ENCODE measurements around the gene CBLC. TPM values are rescaled to one million over a fixed set of nuclear protein-coding genes. Genes with fewer than 3 reads are reported as not detected.

The CBLC gene
- total RNA-seq, 2 donors from 2014 or later, result 18.5 to 23.6 TPM

- ATAC-seq (no peak), DNase-seq (peak in 1 of 4 donors; percentile 30)
- Histone ChIP-seq H3K4me1 (peaks cover 73% of the 10 kb centered on the region), H3K9me3 (no peaks in the 10 kb centered on the region), H3K27ac (peak overlapping the region; percentile 87 to 98 (median 94)), H3K4me3 (no peak overlapping the region), H3K36me3 (replicated peaks in 1 of 2; ENCODE audit: insufficient read depth in 1 of 2, low read depth in 2 of 2) (peaks cover 0 to 8% of the 10 kb centered on the region in 2 donors), H3K27me3 (no peaks in the 10 kb centered on the region)
- TF ChIP-seq, protein P1, sequence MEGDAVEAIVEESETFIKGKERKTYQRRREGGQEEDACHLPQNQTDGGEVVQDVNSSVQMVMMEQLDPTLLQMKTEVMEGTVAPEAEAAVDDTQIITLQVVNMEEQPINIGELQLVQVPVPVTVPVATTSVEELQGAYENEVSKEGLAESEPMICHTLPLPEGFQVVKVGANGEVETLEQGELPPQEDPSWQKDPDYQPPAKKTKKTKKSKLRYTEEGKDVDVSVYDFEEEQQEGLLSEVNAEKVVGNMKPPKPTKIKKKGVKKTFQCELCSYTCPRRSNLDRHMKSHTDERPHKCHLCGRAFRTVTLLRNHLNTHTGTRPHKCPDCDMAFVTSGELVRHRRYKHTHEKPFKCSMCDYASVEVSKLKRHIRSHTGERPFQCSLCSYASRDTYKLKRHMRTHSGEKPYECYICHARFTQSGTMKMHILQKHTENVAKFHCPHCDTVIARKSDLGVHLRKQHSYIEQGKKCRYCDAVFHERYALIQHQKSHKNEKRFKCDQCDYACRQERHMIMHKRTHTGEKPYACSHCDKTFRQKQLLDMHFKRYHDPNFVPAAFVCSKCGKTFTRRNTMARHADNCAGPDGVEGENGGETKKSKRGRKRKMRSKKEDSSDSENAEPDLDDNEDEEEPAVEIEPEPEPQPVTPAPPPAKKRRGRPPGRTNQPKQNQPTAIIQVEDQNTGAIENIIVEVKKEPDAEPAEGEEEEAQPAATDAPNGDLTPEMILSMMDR (IDR thresholded peaks at IDR 0.05), result no peak
- no peak for TF ChIP-seq POLR2A (IDR thresholded peaks at IDR 0.05)
- intact Hi-C loops (cut with DNase I), result no loop called here
- WGBS, 2 donors, result 14 to 17% methylated on average over 6 to 11 of the region's 11 CpGs
Measured at GRCh38 chr19:44754750-44755080, 23.0 kb upstream of the CBLC start.

- ATAC-seq (no peak), DNase-seq (peak in 2 of 4 donors; percentile 29 to 51)
- Histone ChIP-seq H3K36me3 (replicated peaks in 1 of 2; ENCODE audit: insufficient read depth in 1 of 2, low read depth in 2 of 2) (peaks cover 0 to 10% of the 10 kb centered on the region in 2 donors), H3K4me3 (no peak overlapping the region), H3K4me1 (peaks cover 68% of the 10 kb centered on the region), H3K9me3 (no peaks in the 10 kb centered on the region), H3K27me3 (no peaks in the 10 kb centered on the region), H3K27ac (peak overlapping the region; percentile 87 to 98 (median 94))
- intact Hi-C loops (cut with DNase I), result no loop called here
- 36 to 43% methylated on average over 3 to 4 of the region's 4 CpGs for WGBS, 2 donors
- TF ChIP-seq, protein P1 (IDR thresholded peaks at IDR 0.05), result no peak
- no peak for TF ChIP-seq POLR2A (IDR thresholded peaks at IDR 0.05)
Measured at GRCh38 chr19:44755219-44755618, 22.5 kb upstream of the CBLC start.

DNA sequence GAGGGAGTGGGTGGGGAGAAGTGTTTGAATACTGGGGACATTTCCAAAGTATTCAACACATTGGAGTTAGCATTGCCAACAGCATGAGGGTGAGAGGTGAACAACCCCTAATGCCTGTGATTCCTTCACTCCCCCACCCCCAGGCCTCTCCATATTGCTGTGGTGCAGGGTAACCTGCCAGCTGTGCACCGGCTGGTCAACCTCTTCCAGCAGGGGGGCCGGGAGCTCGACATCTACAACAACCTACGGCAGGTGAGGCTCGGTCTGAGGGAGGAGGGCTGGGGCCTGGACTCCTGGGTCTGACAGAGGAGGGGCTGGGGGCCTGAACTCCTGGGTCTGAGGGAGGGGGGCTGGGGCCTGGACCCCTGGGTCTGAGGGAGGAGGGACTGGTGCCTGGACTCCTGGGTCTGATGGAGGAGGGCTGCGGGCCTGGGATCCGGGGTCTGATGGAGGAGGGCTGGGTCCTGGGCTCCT is 21.6 kb upstream of the CBLC start:
- H3K9me3 ChIP-seq, result no peaks in the 10 kb centered on the region
- ATAC-seq, result no peak
- no peaks in the 10 kb centered on the region for H3K27me3 ChIP-seq
- H3K4me3 ChIP-seq, result no peak overlapping the region
- 52 to 100% methylated on average over 2 to 7 of the region's 7 CpGs for WGBS, 2 donors
- TF ChIP-seq, protein P1 (IDR thresholded peaks at IDR 0.05), result no peak
- peak in 1 of 3 donors; percentile 3 for TF ChIP-seq POLR2A (IDR thresholded peaks at IDR 0.05)
- DNase-seq, result peak in 2 of 4 donors; percentile 43 to 44
- H3K4me1 ChIP-seq, result peaks cover 59% of the 10 kb centered on the region
- peaks cover 0 to 12% of the 10 kb centered on the region in 2 donors for H3K36me3 ChIP-seq (replicated peaks in 1 of 2; ENCODE audit: insufficient read depth in 1 of 2, low read depth in 2 of 2)
- H3K27ac ChIP-seq, result peak overlapping the region in 3 of 4 donors; percentile 87 to 98 (median 96)
- intact Hi-C loops (cut with DNase I), result no loop called here

GRCh38 chr19:44757057-44757734 is 20.5 kb upstream of the CBLC start:
- TF ChIP-seq POLR2A (IDR thresholded peaks at IDR 0.05), result peak in 2 of 3 donors; percentile 38 to 44
- TF ChIP-seq, protein P1 (IDR thresholded peaks at IDR 0.05), result no peak
- peak; percentile 55 to 78 (median 64) for DNase-seq
- intact Hi-C loops (cut with DNase I), result no loop called here
- Histone ChIP-seq H3K4me3 (no peak overlapping the region), H3K9me3 (no peaks in the 10 kb centered on the region), H3K27ac (peak overlapping the region; percentile 63 to 98 (median 92)), H3K4me1 (peaks cover 48% of the 10 kb centered on the region), H3K36me3 (replicated peaks in 1 of 2; ENCODE audit: insufficient read depth in 1 of 2, low read depth in 2 of 2) (peaks cover 0 to 12% of the 10 kb centered on the region in 2 donors), H3K27me3 (no peaks in the 10 kb centered on the region)
- ATAC-seq, result peak; percentile 22
- WGBS, 2 donors, result 53 to 56% methylated on average over 17 to 53 of the region's 53 CpGs
